ENCODE measurements around the gene MKKS.
"Not testable (repeated sequence)": the region's sequence is repeated elsewhere in the genome, so short reads cannot be mapped to it uniquely, and the experiment has no call there.

Gene MKKS

DNA sequence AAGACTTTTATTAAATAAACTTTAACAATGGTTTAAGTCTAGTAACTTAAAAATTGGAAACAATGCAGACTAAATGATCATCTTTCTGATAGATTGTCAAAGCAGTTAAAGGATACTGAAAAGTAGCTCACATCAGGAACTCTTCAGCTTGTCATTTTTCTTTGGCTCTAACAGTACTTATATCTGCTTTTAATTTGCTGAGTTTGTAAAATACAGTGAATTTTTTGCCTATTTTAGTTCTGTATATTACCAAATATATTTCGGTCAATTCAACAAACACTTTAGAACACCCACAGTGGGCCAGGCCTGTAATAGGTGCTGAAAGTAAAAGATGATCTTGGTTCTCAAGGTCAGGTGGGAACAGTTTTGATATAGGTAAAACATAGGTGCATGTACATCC, 22.3 kb downstream of the MKKS start:
- no peak for DNase-seq

DNA sequence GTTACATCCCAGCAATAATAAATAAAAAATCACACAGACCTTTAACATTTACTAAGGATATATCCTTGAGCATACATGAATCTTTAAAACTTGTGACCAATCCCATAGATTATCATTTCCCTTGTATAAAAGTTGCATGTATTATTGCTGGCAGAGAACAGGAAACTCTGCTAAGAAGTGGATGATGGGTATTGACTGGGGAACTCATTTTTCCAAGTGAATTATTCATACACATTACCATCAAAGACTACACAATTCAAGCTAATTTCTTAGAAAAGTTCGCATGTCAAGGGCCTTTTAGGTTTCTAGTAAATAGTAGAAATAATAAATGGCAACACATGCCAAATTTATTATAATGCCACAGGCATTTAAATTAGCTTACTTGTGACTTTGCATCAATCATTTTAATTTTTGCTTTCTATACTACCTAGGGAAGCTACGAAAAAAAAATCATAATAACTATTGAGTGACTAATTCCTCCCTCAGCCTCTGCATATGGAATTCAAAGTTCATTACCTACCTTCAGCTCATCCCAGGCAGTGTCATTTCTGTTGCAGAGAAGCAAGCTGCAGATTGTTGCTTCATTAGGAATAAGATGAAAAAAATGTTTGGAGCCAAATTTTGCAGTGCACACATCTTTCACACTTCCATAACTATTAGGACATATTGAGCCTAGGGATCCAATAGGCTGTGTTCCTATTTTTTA, 25.8 kb downstream of the MKKS start:
- DNase-seq = no peak

DNA sequence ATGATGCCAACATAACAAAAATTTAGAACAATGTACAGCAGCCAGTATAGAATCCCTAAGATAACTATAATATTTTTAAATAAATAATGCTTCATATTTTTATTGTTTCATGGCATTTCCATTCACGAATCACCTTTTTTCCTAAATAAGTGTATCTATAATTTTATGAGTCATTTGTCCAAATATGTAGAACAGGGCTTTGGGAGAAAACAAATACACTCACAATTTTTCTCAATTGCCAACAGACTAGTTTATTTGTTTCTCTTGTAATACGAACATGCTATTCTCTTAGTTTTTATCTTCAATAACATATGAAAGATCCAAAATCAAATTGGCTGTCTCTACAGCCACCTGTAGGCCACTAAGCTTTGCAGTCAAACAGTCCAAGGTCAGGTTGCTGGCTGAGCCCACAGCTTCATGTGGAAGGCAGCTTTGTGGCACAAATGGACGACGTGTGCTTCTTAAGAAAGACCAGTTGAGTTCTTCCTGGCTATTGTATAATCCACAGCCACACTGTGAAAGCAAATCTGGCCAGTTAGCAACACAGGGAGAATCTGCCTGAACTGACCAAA, 29.0 kb downstream of the MKKS start:
- DNase-seq = no peak

DNA sequence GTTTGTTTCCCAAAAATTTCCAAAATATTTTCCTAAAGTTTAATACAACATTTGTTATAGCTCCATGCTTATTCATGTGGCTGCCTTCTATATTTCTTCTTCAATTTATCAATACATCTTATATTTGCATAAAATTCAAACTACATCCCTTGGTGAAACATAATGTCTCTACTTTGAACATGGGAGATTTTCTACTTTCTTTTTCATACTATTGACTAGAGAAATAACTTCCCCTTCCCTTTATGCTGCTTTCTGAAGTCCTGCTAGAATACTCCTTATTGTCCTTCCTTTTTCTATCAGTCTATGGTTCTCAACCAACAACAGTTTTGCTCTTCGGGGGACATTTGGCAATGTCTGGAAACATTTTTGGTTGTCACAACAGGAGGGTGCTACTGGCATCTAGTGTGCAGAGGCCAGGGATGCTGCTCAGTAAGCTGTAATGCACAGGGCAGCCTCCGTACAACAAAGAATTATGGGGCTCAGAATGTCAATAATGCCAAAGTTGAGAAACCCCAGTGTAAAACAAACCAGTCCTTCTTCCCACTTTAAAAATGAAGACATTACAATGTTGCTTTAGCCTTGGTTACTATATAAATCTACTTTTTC, 29.9 kb downstream of the MKKS start:
- DNase-seq = no peak

DNA sequence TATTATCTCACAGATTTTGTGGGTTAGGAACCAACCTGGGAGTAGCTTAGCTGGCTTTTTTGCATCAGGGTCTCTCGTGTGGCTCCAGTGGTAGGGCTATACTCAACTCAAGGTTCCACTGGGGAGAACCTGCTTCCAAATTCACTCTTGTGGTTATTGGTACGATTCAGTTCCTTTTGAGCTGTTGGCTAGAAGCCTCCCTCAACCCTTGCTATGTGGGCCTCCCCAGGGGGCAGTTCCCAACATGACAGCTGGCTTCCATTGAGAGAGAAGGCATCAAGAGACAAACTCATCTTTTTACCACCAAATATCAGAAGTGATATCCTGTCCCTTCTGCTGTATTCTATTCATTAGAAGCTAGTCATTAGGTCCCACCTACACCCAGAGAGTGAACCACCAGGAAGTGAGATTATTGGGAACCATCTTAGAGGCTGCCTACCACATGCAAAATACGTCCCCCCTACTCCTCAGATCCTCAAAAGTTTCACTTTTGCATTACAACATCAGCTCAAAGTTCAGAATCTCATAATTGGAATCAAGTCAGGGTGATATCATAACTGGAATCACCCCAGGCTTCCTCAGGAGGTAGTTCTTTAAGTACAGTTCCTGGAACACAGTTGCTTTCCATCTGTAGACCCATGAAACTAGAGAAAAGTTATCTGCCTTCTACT, 30.9 kb downstream of the MKKS start:
- DNase-seq = no peak

DNA sequence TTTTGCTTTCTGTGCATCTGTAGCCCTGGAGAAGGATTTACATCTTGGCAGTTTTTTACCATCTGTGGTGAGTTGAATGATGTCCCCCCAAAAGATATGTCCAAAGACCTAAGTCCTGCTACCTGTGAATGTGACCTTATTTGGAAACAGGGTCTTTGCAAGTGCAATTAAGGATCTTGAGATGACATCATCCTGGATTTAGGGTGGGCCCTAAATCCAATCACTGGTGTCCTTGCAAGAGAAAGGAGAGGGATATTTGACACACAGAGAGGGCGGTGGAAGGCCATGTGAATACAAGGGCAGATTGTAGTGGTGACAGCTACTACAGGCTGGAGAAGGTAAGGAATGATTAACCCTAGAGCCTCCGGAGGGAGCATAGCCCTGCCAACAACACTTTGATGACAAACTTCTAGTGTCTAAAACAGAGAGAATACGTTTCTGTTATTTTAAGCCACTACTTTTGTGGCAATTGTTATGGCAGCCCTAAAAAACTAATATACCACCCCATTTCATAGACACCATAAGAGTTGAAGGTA, 35.1 kb downstream of the MKKS start:
- no peak for DNase-seq

DNA sequence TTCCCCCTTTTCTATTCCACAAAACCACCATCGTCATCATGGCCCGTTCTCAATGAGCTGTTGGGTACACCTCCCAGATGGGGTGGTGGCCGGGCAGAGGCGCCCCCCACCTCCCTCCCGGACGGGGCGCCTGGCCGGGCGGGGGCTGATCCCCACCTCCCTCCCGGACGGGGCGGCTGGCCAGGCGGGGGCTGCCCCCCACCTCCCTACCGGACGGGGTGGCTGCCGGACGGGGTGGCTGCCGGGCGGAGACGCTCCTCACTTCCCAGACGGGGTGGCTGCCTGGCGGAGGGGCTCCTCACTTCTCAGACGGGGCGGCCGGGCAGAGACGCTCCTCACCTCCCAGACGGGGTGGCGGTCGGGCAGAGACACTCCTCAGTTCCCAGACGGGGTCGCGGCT, 39.3 kb downstream of the MKKS start:
- DNase-seq = not testable (repeated sequence)

DNA sequence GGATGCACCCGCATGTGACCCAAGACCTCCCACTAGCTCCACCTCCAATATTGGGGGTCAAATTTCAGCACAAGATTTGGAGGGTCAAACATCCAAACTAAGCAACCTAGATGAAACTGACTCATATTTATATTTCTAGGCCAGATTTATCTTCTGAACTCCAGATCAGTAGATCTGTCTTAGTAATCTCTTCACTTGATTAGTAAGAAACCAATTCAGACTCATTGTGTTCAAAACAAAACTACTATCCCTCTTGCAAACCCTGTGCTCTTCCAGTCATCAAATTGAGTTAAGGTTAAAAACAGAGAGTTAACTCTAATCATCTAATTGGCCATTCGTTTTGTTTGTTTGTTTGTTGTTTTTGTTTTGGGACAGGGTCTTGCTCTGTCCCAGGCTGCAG, 43.3 kb downstream of the MKKS start:
- no peak for DNase-seq

DNA sequence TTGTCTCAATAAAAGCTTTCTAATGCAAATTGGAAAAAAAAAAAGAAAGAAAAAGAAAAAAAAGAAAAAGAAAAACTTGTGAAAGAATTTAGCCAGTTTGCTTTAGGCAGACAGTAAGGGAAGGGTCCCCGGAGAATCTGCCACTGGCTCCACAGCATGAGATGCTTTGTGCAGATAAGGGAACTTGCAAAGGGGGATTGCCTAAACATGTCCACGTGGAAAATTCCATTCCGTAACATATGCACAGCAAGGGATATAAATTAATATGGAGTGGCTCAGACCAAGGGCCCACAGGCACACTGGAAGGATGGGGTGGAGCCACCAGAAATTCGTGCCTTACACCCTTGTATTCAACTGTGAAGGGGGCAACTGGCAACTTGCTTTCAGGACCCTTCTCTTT, 45.4 kb downstream of the MKKS start:
- DNase-seq = no peak

DNA sequence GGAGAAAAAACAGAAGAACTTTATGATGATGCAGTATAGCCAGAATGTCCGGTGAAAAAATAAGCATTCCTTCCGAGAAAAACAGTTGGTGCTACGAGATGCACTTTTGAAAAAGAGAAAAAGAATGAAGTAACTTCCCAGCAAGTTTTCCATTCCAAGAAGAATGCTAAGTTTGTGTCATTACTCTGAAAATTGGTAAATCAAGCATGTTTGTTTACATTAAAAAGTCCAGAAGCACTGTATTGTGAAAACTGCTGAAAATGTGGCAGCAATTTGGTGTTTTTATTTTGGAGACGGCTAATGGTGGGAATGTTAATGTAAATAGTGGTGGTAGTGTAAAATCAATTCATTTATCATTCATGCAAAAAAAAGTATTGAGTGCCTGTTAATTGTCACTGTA, 46.3 kb downstream of the MKKS start:
- DNase-seq = no peak

DNA sequence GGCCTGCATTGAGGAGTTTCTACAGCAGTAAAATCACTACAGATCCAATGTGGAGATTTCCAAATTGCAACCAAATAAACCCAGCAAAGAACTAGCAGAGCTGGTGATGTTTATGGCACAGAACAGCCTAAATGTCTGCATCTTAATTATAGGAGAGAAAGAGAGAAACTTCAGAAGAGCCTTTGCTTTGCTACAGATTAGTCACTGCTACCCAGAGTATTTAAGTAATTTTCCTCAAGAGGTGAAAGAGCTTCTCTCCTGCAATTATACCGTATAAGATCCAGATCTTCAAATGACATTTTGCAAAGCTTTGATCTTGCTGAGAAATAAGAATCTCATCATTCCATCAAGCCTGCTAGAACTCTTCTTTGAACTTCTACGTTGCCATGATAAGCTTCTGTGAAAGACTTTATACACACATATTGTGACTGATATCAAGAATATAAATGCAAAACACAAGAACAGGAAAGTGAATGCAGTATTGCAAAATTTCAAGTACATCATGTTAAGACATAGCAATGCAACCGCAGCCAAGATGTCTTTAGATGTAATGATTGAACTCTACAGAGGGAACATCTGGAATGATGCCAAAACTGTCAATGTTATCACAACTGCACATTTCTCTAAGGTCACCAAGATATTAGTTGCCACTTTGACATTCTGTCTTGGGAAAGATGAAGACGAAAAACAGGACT, 48.0 kb downstream of the MKKS start:
- DNase-seq = no peak

DNA sequence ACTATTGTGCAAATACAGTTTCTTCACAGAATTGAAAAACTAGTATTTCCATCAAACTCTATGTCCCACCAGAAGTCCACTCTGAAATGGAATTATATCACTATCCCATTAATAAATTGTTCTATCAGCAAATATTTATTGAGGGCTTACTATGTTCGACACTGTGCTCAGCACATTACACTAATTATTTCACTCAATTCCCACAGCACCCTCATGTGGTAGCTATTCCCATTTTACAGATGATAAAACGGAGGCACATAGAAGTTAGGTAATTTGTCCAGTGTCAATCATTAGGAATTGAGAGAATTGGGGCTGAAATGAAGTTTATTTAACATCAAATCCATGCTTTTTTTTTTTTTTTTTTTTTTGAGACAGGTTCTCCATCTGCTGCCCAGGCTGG, 52.5 kb downstream of the MKKS start:
- DNase-seq = no peak

DNA sequence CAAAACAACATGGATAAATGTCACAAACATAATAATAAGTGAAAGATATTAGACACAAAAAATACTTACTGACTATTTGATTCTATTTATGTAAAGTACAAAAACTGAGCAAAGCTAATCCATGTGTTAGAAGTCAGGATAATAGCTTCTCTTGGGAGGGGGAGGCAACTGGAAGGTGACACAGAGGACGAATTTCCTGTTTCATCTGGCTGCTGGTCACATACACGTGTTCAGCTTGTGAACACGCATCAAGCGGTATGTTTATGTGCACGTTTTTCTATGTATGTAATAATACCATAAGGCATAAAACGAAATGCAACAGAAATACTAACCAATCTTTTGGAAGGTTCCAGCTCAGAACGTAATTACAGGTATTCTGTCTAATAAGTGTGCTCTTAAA, 54.3 kb downstream of the MKKS start:
- no peak for DNase-seq

DNA sequence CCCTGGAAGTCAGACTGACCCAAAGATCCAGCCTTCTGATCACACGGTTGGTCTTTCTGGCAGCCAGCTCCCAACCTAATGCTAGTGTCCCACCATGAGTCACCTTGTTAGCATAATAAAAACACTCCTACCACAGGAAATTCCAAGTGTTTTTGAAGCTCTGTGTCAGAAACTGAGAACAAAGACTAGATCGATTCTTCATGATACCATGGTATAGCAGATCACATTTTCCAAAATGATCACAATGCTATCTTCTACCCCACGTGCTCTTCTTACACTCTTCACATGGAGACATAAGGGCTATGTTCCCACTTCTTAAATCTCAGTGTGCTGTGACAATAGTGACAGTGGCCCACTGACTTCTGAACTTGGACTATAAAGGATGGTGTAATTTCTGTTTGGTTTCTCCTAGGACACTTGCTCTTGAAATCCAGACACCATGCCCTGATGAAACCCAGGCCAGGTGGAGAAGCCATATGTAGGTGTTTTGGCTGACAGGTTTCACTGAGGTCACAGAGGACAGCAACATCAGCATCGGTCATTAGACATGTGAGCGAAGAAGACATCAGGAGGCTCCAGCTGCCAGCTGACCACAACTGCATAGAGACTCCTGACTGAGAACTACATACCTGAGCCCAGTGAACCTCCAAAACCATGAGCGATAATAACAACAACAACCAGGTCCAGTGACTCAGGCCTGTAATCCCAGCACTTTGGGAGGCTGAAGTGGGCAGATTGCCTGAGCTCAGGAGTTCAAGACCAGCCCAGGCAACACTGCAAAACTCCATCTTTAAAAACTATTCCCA, 57.5 kb downstream of the MKKS start:
- DNase-seq = no peak

DNA sequence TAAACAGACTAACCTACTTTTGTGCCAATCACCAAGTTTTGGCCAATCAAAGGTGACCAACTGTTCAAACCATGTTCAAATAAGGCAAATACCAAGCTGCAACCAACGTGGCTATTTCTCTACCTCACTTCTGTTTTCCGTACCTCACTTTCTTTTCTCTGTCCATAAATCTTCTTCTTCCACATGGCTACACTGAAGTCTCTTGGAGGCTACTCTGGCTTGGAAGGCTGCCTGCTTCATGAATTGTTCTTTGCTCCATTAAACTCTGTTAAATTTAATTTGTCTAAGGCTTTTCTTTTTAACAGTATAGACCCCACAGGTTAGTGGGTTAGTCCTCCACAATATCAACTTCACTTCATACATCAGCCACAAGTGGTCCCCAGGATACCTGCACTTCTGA, 58.8 kb downstream of the MKKS start:
- DNase-seq = no peak

DNA sequence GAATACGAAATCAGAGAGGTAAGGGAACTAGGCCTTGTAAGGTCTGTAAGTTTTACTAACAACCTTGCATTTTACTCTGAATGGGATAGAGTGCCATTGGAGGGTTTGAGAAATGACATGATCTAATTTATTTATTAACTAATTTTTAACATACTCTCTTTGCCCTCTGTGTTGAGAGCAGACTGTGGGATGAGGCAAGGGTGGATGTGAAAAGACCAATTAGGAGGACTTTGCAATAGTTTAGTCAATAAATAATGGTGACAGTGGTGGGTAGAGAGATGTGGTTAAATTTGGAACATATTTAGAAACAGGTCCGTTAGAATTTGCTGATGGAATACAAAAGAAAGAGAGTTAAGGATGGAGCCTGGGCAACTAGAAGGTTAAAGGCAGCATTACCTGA, 60.0 kb downstream of the MKKS start:
- no peak for DNase-seq

DNA sequence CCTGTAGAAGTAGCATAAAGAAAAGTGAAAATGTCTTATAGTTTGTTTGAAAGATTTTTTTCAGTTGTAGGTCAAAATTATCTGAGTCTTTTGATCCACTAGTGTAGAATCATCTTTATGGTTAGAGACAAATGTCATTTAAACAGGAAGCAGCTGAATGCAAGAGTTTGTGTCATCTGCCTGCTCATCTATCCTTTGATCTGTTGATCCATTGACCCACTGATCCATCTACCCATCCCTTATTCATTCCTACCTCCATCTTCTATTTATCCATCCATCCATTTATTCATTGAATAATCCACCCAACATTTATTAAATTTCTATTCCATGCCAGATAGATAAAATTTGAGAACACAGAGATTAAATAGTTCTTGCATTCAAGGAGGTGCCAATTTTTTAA, 62.6 kb downstream of the MKKS start:
- no peak for DNase-seq

DNA sequence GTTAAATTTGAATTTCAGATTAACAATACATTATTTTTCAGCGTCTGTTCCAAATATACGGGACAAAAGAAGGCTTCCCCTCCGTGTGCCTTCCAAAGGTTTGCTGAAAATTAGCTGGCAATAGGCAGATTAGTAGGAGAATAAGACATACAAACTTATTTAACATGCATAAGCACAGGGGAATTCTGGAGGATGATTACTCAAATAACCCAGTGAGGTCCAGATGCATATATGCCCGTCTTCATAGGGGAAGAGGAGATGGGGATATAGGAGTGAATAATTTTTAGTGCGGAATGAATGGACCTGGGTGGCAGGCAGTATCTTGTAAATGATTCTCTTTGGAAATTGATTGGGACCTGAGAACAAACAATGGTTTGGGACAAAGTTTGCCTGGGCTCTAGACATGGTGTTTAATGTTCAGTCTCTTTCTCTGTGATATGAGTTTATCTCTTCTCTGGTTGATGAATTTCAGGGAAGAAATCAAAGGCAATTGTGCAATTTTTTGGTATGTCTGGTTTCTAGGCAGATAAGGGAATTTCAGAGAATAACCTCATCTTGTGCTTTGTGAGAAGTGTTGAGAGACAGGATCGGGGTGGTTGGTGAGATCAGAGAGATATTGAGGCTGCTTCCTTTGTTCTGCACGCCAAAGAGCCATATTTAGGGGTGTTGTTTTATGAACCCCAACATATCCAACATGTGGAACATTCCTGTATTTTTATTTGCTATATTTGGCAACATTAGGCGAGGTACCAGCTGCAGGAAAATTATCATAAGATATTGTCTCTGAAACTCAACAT, 63.7 kb downstream of the MKKS start:
- DNase-seq = no peak

DNA sequence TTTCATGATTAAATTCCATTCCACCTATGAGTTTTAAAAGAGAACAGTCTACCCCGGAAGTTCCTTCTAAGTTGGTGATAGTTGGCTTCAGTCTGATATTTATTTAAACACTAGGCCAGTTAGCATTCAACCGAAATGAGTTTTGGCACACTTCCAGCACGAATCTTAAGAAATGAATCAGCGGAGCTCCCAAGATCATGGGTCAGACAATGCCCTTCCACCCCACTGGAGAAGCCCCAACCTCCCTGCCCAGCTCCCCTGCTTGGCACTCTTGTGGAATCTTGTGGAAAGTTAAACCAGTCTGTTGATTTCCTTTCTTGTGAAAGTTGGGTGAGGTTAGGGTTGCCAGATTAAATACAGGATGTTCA, 64.3 kb downstream of the MKKS start:
- DNase-seq = no peak

DNA sequence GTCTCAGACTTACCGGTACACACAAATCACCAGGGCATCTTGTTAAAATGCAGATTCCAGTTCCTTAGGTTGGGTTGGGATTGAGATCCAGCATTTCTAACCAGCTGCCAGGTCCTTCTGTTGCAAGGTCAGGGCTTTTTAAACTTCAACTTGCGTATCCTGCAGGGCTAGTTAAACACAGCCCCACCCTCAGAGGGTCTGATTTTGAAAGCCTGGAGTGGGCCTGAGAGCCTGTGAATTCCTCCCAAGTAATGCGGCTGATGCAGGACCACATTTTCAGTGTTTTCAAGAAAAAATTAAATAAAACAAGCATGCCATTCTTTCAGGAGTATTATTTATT, 65.3 kb downstream of the MKKS start:
- no peak for DNase-seq

DNA sequence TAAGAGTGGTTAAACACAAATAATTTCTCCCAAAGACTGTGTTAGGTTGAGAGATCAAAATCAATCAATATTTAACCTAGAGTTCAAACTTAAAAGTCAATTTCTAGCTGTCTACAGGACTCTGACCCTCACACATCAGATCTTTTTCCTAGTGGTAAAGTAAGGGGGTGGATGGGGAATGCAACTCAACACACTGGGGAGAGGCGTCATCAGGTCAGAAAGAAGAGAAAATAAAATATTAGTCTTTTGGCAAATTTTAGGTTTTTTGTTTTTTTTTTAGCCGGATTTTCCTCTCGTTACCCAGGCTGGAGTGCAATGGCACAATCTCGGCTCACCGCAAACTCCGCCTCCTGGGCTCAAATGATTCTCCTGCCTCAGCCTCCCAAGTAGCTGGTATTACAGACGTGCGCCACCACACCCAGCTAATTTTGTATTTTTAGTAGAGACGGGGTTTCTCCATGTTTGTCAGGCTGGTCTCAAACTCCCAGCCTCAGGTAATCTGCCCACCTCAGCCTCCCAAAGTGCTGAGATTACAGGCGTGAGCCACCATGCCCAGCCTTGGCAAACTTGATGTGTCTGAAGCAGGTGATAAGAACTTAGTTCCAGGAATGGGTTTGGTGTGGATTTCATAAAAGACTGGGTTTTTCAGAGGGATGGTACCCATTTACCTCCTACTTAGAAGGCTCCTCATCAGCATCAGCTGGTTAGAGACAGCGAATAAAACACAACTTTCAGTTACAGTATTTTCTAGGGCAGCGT, 65.9 kb downstream of the MKKS start:
- no peak for DNase-seq

Data from activated T-cell treated with anti-CD3 and anti-CD28 coated beads, Interleukin-2, amount 50 U/mL, for 1 hour (primary cell).